Caco-2 (cell line): ENCODE data around the gene OTULIN. TPM values are rescaled to one million over a fixed set of nuclear protein-coding genes. Genes with fewer than 3 reads are reported as not detected.

Experiments used
- BruUV-seq: library from RNA; stranded (reverse); fragments of 400-500 nt; replicated peaks from 2 replicates; lab custom pipeline; 2021; lab: Mats Ljungman, UMichigan
- CTCF ChIA-PET: fragments of 300-600 bp; sonication (Branson Sonifier 250); formaldehyde crosslinking; loops from one replicate; lab custom pipeline; 2022; ENCODE audit warnings: antibody characterized with exemption; lab: Charles Lee
- POLR2A ChIA-PET: fragments of 300-600 bp; sonication (Branson Sonifier 250); formaldehyde crosslinking; loops from one replicate; lab custom pipeline; 2022; ENCODE audit warnings: antibody characterized with exemption; lab: Charles Lee
- DNase-seq, 2 experiments: peaks; one replicate each; pipeline versions ENCODE4 v3.0.0 to v3.0.0-alpha.2; 2020 to 2022
- H3K27me3 ChIP-seq: replicated peaks from 2 replicates; pipeline ENCODE4 v1.6.0; 2011; ENCODE audit warnings: low read length; ENCODE audit not compliant: control insufficient read depth, insufficient read depth
- H3K36me3 ChIP-seq: 2 replicates; pipeline ENCODE4 v1.5.1; 2011; ENCODE audit warnings: low read length; ENCODE audit not compliant: control insufficient read depth, insufficient read depth
- H3K4me1 ChIP-seq: fragments of 250-450 bp; sonication (Bioruptor Pico); 2 replicates; pipeline ENCODE4 v1.5.1; 2020; ENCODE audit warnings: mild to moderate bottlenecking
- H3K4me3 ChIP-seq: 2 replicates; pipeline ENCODE4 v1.5.1; 2011; ENCODE audit warnings: low read depth, mild to moderate bottlenecking, control low read depth, low read length
- H3K9me3 ChIP-seq: fragments of 250-450 bp; sonication (Bioruptor Pico); 2 replicates; pipeline ENCODE4 v1.5.1; 2020; ENCODE audit warnings: mild to moderate bottlenecking, moderate library complexity
- H3K27ac Mint-ChIP-seq: one replicate; pipeline ENCODE4 v1.8.0; 2022; ENCODE audit warnings: mixed read lengths; ENCODE audit not compliant: unreplicated experiment
- H3K27me3 Mint-ChIP-seq: one replicate; pipeline ENCODE4 v1.8.0; 2022; ENCODE audit warnings: mixed read lengths; ENCODE audit not compliant: insufficient read depth, unreplicated experiment
- H3K36me3 Mint-ChIP-seq: one replicate; pipeline ENCODE4 v1.8.0; 2022; ENCODE audit warnings: mild to moderate bottlenecking, mixed read lengths; ENCODE audit not compliant: insufficient read depth, unreplicated experiment
- H3K4me1 Mint-ChIP-seq: one replicate; pipeline ENCODE4 v1.8.0; 2022; ENCODE audit warnings: low read depth, mixed read lengths; ENCODE audit not compliant: unreplicated experiment
- H3K4me3 Mint-ChIP-seq: one replicate; pipeline ENCODE4 v1.8.0; 2022; ENCODE audit warnings: mild to moderate bottlenecking, moderate library complexity, mixed read lengths; ENCODE audit not compliant: unreplicated experiment
- H3K9me3 Mint-ChIP-seq: one replicate; pipeline ENCODE4 v1.8.0; 2022; ENCODE audit warnings: mixed read lengths; ENCODE audit not compliant: unreplicated experiment
- CTCF ChIP-seq, 2 experiments: fragments of 200-600 bp in 1 of 2; IDR thresholded peaks; 1 replicate in 1 of 2; 2 replicates in 1 of 2; pipeline versions ENCODE4 v1.5.1 to v1.8.0; 2011 to 2022; ENCODE audit warnings: antibody characterized with exemption in 1 of 2, control low read depth in 1 of 2, inconsistent platforms in 1 of 2, low read depth in 1 of 2, low read length in 1 of 2, mild to moderate bottlenecking in 1 of 2, moderate library complexity in 1 of 2; ENCODE audit not compliant: insufficient read depth in 1 of 2, severe bottlenecking in 1 of 2, unreplicated experiment in 1 of 2
- intact Hi-C: fragments of 100-400 bp; cut with micrococcal nuclease; formaldehyde crosslinking; loops from one replicate; pipeline ENCODE4 v1.10.0; 2022; ENCODE audit not compliant: unreplicated experiment
- total RNA-seq: library from RNA; stranded (reverse); gene quantifications from 2 replicates; pipeline ENCODE4 v1.2.3, GENCODE V29; 2022

Gene OTULIN
- total RNA-seq, 1 experiment from 2014 or later: 42.6 TPM

- ChIA-PET CTCF (no interaction called here), POLR2A (no interaction called here)
- no peak for TF ChIP-seq CTCF (IDR thresholded peaks at IDR 0.05; ENCODE audit: insufficient read depth in 1 of 2, low read depth in 1 of 2, low read length in 1 of 2, severe bottlenecking in 1 of 2, unreplicated experiment in 1 of 2)
- no peak overlapping the region for H3K4me3 Mint-ChIP-seq
- H3K4me1 ChIP-seq: no peaks in the 10 kb centered on the region
- H3K36me3 Mint-ChIP-seq: peaks cover 46% of the 10 kb centered on the region
- no peaks in the 10 kb centered on the region for H3K27me3 Mint-ChIP-seq
- no peak for DNase-seq
- H3K27ac Mint-ChIP-seq: no peak overlapping the region
- intact Hi-C loops: no loop called here
- no peaks in the 10 kb centered on the region for H3K27me3 ChIP-seq
- H3K9me3 ChIP-seq: no peaks in the 10 kb centered on the region
- H3K9me3 Mint-ChIP-seq: peaks cover 6% of the 10 kb centered on the region
- no peak overlapping the region for H3K4me3 ChIP-seq
- H3K4me1 Mint-ChIP-seq: no peaks in the 10 kb centered on the region
- no TSS peak for BruUV-seq
- H3K36me3 ChIP-seq: no peaks in the 10 kb centered on the region; the same call in none of the 2 replicates
These were observed 49.2 kb downstream of the OTULIN start for GRCh38 chr5:14713476-14714390.

DNA sequence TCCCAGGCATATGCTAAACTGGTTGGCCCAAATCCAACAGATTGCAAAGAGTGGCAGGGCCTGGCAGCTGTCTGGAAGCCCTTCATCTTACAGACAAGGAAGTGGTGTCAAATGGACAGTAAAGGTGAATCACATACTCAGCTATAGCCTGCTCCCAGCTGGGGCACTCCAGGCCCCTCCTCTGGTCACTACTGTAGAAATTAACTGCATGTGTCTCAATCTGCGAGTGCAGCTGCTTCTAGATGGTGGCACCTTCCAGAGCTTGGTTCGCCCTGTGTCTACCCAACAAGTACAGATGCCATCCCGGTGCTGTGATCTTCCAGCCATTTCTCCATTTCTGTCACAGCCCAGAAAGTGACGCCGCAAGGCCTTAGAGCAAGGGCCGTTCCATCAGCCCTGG is 50.2 kb downstream of the OTULIN start:
- intact Hi-C loops: no loop called here
- Mint-ChIP-seq H3K27me3 (no peaks in the 10 kb centered on the region), H3K4me3 (no peak overlapping the region), H3K27ac (no peak overlapping the region), H3K9me3 (peaks cover 11% of the 10 kb centered on the region), H3K36me3 (peaks cover 39% of the 10 kb centered on the region), H3K4me1 (no peaks in the 10 kb centered on the region)
- no peak for DNase-seq
- Histone ChIP-seq H3K27me3 (no peaks in the 10 kb centered on the region), H3K4me3 (no peak overlapping the region), H3K4me1 (no peaks in the 10 kb centered on the region), H3K36me3 (no peaks in the 10 kb centered on the region; the same call in none of the 2 replicates), H3K9me3 (no peaks in the 10 kb centered on the region)
- ChIA-PET POLR2A (no interaction called here), CTCF (no interaction called here)
- BruUV-seq: no TSS peak
- no peak for TF ChIP-seq CTCF (IDR thresholded peaks at IDR 0.05; ENCODE audit: insufficient read depth in 1 of 2, low read depth in 1 of 2, low read length in 1 of 2, severe bottlenecking in 1 of 2, unreplicated experiment in 1 of 2)

DNA sequence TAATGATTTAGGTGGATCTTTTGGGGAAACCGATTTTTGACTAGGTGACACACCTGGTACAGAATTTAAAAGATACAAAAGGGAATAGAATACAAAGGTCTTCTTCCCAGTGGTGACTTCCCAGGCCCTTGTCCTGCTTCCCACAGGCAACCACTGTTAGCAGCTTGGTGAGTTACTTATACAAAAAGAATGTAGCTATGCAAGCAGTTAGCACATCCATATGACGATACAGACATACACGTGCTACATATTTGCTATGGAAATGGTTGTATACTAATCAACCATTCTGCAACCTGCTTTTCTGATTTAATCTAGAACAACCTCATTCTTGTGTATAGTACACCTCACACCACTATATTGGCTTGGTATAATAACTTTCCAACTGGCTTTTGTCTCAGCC is 51.0 kb downstream of the OTULIN start:
- intact Hi-C loops: no loop called here
- Mint-ChIP-seq H3K36me3 (peaks cover 35% of the 10 kb centered on the region), H3K27ac (no peak overlapping the region), H3K4me1 (no peaks in the 10 kb centered on the region), H3K4me3 (no peak overlapping the region), H3K27me3 (no peaks in the 10 kb centered on the region), H3K9me3 (peaks cover 11% of the 10 kb centered on the region)
- no peak for DNase-seq
- no peak for TF ChIP-seq CTCF (IDR thresholded peaks at IDR 0.05; ENCODE audit: insufficient read depth in 1 of 2, low read depth in 1 of 2, low read length in 1 of 2, severe bottlenecking in 1 of 2, unreplicated experiment in 1 of 2)
- H3K4me1 ChIP-seq: no peaks in the 10 kb centered on the region
- H3K27me3 ChIP-seq: no peaks in the 10 kb centered on the region
- no peak overlapping the region for H3K4me3 ChIP-seq
- H3K9me3 ChIP-seq: no peaks in the 10 kb centered on the region
- BruUV-seq: no TSS peak
- H3K36me3 ChIP-seq: no peaks in the 10 kb centered on the region; the same call in none of the 2 replicates
- CTCF ChIA-PET: no interaction called here
- POLR2A ChIA-PET: no interaction called here
